Measurements from ENCODE around the gene ZMYND15. TPM values are rescaled to one million over a fixed set of nuclear protein-coding genes. Genes with fewer than 3 reads are reported as not detected.

The ZMYND15 gene
- total RNA-seq, 4 donors from 2014 or later, result 0.82 to 1.4 TPM; not detected in 2

DNA sequence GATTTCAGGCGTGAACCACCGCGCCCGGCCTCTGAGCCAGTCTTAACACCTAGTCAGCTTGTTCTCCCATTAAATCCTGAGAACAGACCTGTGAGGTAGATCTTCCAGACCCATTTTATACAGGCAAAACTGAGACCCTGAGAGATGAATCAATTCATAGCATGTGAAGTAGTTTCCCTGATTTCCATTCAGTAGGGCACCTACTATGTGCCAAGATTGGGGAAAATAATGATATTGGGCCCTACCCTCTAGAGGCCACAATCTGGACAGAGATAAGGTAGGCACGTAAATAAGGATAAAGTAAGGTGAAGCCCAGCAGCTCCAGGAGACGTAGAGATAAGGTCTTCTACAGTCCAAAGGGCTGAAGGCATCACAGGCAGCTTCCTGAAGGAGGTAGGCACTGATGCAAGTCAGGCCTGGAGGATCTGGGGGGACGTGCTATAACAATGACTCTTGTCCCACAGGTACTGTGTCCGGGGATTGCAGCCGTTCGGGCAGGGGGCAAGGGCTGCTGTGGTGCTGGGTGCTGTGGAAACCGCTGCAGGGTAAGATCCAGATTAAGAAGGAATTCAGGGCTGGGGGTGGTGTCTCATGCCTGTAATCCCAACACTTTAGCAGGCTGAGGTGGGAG lies 40.8 kb downstream of the ZMYND15 start:
- no peak for DNase-seq
- no peaks in the 10 kb centered on the region for H3K9me3 ChIP-seq
- H3K4me1 ChIP-seq, result peaks cover 0 to 5% (median 3%) of the 10 kb centered on the region in 4 donors
- no peaks in the 10 kb centered on the region for H3K36me3 ChIP-seq
- TF ChIP-seq, protein P1, sequence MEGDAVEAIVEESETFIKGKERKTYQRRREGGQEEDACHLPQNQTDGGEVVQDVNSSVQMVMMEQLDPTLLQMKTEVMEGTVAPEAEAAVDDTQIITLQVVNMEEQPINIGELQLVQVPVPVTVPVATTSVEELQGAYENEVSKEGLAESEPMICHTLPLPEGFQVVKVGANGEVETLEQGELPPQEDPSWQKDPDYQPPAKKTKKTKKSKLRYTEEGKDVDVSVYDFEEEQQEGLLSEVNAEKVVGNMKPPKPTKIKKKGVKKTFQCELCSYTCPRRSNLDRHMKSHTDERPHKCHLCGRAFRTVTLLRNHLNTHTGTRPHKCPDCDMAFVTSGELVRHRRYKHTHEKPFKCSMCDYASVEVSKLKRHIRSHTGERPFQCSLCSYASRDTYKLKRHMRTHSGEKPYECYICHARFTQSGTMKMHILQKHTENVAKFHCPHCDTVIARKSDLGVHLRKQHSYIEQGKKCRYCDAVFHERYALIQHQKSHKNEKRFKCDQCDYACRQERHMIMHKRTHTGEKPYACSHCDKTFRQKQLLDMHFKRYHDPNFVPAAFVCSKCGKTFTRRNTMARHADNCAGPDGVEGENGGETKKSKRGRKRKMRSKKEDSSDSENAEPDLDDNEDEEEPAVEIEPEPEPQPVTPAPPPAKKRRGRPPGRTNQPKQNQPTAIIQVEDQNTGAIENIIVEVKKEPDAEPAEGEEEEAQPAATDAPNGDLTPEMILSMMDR (IDR thresholded peaks at IDR 0.05), result no peak
- TF ChIP-seq EP300 (IDR thresholded peaks at IDR 0.05; ENCODE audit: low read depth) (no peak), POLR2A (IDR thresholded peaks at IDR 0.05) (no peak), POLR2AphosphoS5 (IDR thresholded peaks at IDR 0.05) (no peak)
- in situ Hi-C loops (cut with MboI; ENCODE audit: low pct_ligation_motif_present in 1 of 4, low pct_unique_long_range_greater_than_20kb in 1 of 4, low sequenced_read_pairs in 3 of 4), result loop anchor here (10.0 to 25.0 kb wide), 3 partner anchors 46 to 107 kb away; partner anchors contain the start of genes C17orf107 (in 2 of the 4), CXCL16 (in 1 of the 4), MED11 (in 1 of the 4) and ZMYND15 (in 1 of the 4)
- 83% methylated on average over 11 of the region's 11 CpGs; no CpG with 5 or more reads in 1 of the 2 donors for WGBS, 2 donors (ENCODE audit: low coverage in 1 of 2)
- no peak overlapping the region for H3K27ac ChIP-seq
- no peak overlapping the region for H3K4me3 ChIP-seq
- H3K27me3 ChIP-seq, result peaks cover 40% of the 10 kb centered on the region
- intact Hi-C loops (cut with DNase I; ENCODE audit: low total_unique reads), result loop anchor here (10.0 kb wide), 1 partner anchor 46 kb away; the partner anchor contains the start of genes CXCL16, MED11 and ZMYND15

DNA sequence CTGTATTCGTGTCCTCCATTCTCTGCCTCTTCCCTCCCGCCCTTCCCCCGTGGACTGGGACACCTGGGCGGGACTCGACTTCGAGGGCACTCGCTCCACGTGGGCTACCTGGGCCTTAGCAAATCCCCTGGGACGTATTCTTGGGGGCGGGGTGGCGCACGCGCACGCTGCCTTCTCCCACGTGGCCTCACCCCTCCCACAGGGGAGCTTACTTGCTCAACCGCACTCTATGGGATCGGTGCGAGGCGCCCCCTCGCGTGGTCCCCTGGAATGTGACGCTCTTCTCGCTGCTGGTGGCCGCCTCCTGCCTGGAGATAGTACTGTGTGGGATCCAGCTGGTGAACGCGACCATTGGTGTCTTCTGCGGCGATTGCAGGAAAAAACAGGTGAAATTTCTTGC lies 43.0 kb downstream of the ZMYND15 start:
- Histone ChIP-seq H3K36me3 (no peaks in the 10 kb centered on the region), H3K4me3 (no peak overlapping the region), H3K27ac (no peak overlapping the region), H3K9me3 (no peaks in the 10 kb centered on the region), H3K4me1 (peaks cover 0 to 24% (median 21%) of the 10 kb centered on the region in 4 donors), H3K27me3 (peaks cover 49% of the 10 kb centered on the region)
- intact Hi-C loops (cut with DNase I; ENCODE audit: low total_unique reads) (loop anchor here (10.0 kb wide), 1 partner anchor 48 kb away; the partner anchor contains the start of genes CXCL16, MED11 and ZMYND15), in situ Hi-C loops (cut with MboI; ENCODE audit: low pct_ligation_motif_present in 1 of 4, low pct_unique_long_range_greater_than_20kb in 1 of 4, low sequenced_read_pairs in 3 of 4) (loop anchor here (10.0 to 25.0 kb wide), 3 partner anchors 48 to 105 kb away; partner anchors contain the start of genes C17orf107 (in 2 of the 4), CXCL16 (in 1 of the 4), MED11 (in 1 of the 4) and ZMYND15 (in 1 of the 4))
- 58 to 66% methylated on average over 8 to 28 of the region's 28 CpGs for WGBS, 2 donors (ENCODE audit: low coverage in 1 of 2)
- TF ChIP-seq POLR2A (IDR thresholded peaks at IDR 0.05) (no peak), POLR2AphosphoS5 (IDR thresholded peaks at IDR 0.05) (no peak), EP300 (IDR thresholded peaks at IDR 0.05; ENCODE audit: low read depth) (no peak)
- TF ChIP-seq, protein P1 (IDR thresholded peaks at IDR 0.05), result no peak
- no peak for DNase-seq

DNA sequence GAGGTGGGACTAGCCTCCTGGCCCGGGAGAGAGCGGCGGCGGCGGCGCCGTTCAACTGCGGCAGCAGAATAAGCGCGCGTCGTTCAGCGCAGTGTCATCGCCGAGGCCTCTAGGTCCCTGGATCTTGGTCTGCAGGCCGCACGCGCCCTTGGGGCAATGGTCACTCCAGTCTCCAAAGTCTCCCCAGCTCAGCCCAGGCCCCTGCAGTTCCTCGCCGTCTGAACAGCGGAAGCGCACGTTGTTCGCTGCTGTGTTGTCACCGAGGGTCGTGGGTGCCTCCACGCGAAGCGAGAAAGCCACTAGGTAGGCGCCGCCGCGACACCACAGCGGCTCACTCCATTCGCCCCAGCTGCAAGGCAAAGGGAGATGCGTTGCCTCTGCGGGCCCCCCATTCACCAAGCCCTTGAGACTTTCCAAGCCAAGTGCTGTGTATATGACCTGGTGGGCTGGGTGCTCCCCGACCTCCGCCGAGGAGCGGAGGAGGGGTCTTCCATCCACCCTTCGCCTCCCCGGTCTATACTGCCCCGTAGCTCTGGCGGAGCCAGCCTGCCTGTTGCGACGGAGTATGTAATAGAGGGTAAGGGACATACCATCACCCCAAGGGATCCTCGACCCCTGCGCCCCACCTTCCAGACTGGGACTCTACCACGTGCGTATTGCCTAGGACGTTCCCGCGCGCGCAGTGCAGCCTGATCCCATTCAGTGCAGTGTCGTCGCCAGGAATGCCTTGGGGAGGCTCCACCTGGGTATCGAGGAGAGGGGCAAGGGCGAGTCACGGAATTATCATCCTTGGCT lies 45.9 kb downstream of the ZMYND15 start:
- WGBS, 2 donors (ENCODE audit: low coverage in 1 of 2), result 22 to 41% methylated on average over 14 to 52 of the region's 61 CpGs
- no peak overlapping the region for H3K27ac ChIP-seq
- TF ChIP-seq EP300 (IDR thresholded peaks at IDR 0.05; ENCODE audit: low read depth) (no peak), POLR2AphosphoS5 (IDR thresholded peaks at IDR 0.05) (no peak), POLR2A (IDR thresholded peaks at IDR 0.05) (no peak)
- TF ChIP-seq, protein P1 (IDR thresholded peaks at IDR 0.05), result no peak

More for the DNA sequence above, 45.9 kb downstream of the ZMYND15 start:
- DNase-seq, result no peak
- no peaks in the 10 kb centered on the region for H3K9me3 ChIP-seq
- in situ Hi-C loops (cut with MboI; ENCODE audit: low pct_ligation_motif_present in 1 of 4, low pct_unique_long_range_greater_than_20kb in 1 of 4, low sequenced_read_pairs in 3 of 4) (loop anchor here (10.0 to 25.0 kb wide), 3 partner anchors 51 to 102 kb away; partner anchors contain the start of genes C17orf107 (in 2 of the 4), CXCL16 (in 1 of the 4), MED11 (in 1 of the 4) and ZMYND15 (in 1 of the 4)), intact Hi-C loops (cut with DNase I; ENCODE audit: low total_unique reads) (loop anchor here (5.0 to 10.0 kb wide), 2 partner anchors 51 to 102 kb away; partner anchors contain the start of genes CXCL16, MED11 and ZMYND15)
- H3K36me3 ChIP-seq, result no peaks in the 10 kb centered on the region
- H3K4me1 ChIP-seq, result peaks cover 11 to 39% (median 36%) of the 10 kb centered on the region in 4 donors
- peak overlapping the region in 1 of 4 donors; percentile 18 for H3K4me3 ChIP-seq
- peaks cover 49% of the 10 kb centered on the region for H3K27me3 ChIP-seq
